Nephron progenitor cell (in vitro differentiated cells): ENCODE results near the gene KIF16B.
"Not testable (repeated sequence)": the region's sequence is repeated elsewhere in the genome, so short reads cannot be mapped to it uniquely, and the experiment has no call there.

Source experiments
- DNase-seq: peaks from one replicate; pipeline ENCODE4 v3.0.0; 2021
- H3K27ac Mint-ChIP-seq: 2 replicates; pipeline ENCODE4 v1.8.0; 2021; ENCODE audit warnings: mild to moderate bottlenecking, moderate library complexity, mixed read lengths
- H3K27me3 Mint-ChIP-seq: 2 replicates; pipeline ENCODE4 v1.8.0; 2021; ENCODE audit warnings: mild to moderate bottlenecking, low read depth, mixed read lengths; ENCODE audit not compliant: poor library complexity
- H3K36me3 Mint-ChIP-seq: 2 replicates; pipeline ENCODE4 v1.8.0; 2021; ENCODE audit warnings: low read depth, mixed read lengths
- H3K4me1 Mint-ChIP-seq: 2 replicates; pipeline ENCODE4 v1.8.0; 2021; ENCODE audit warnings: mixed read lengths
- H3K4me3 Mint-ChIP-seq: 2 replicates; pipeline ENCODE4 v1.8.0; 2021; ENCODE audit warnings: mild to moderate bottlenecking, moderate library complexity, mixed read lengths
- H3K9me3 Mint-ChIP-seq: 2 replicates; pipeline ENCODE4 v1.8.0; 2021; ENCODE audit warnings: mild to moderate bottlenecking, moderate library complexity, mixed read lengths
- CTCF ChIP-seq: fragments of 200-600 bp; sonication (generic); IDR thresholded peaks from 2 replicates; pipeline ENCODE4 v1.5.0; 2021; ENCODE audit warnings: antibody characterized with exemption

Gene KIF16B

GRCh38 chr20:16520154-16520553 is 53.1 kb downstream of the KIF16B start:
- no peak for TF ChIP-seq CTCF
- Mint-ChIP-seq H3K27ac (no peak overlapping the region), H3K4me3 (no peak overlapping the region), H3K27me3 (no peaks in the 10 kb centered on the region), H3K4me1 (peaks cover 30% of the 10 kb centered on the region), H3K9me3 (peaks cover 29% of the 10 kb centered on the region), H3K36me3 (peaks cover 47% of the 10 kb centered on the region)
- no peak for DNase-seq

- Mint-ChIP-seq H3K36me3 (peaks cover 42% of the 10 kb centered on the region), H3K4me1 (peaks cover 30% of the 10 kb centered on the region), H3K9me3 (peaks cover 27% of the 10 kb centered on the region)
- not testable (repeated sequence) for H3K4me3 Mint-ChIP-seq, H3K27ac Mint-ChIP-seq, H3K27me3 Mint-ChIP-seq, DNase-seq
These were observed 53.6 kb downstream of the KIF16B start for GRCh38 chr20:16519673-16520072.

- H3K9me3 Mint-ChIP-seq: peaks cover 18% of the 10 kb centered on the region
- DNase-seq: no peak
- H3K27ac Mint-ChIP-seq: no peak overlapping the region
- TF ChIP-seq CTCF: no peak
- H3K4me3 Mint-ChIP-seq: no peak overlapping the region
- H3K27me3 Mint-ChIP-seq: no peaks in the 10 kb centered on the region
- H3K4me1 Mint-ChIP-seq: peaks cover 30% of the 10 kb centered on the region
- peaks cover 40% of the 10 kb centered on the region for H3K36me3 Mint-ChIP-seq
These were observed 54.5 kb downstream of the KIF16B start for GRCh38 chr20:16518784-16519084.

GRCh38 chr20:16517946-16518783 is 55.1 kb downstream of the KIF16B start:
- Mint-ChIP-seq H3K27ac (no peak overlapping the region), H3K36me3 (peaks cover 36% of the 10 kb centered on the region), H3K4me3 (no peak overlapping the region), H3K9me3 (peaks cover 12% of the 10 kb centered on the region), H3K27me3 (no peaks in the 10 kb centered on the region), H3K4me1 (peaks cover 30% of the 10 kb centered on the region)
- peak; percentile 43 for DNase-seq
- peak; percentile 57 for TF ChIP-seq CTCF

- no peak for DNase-seq
- Mint-ChIP-seq H3K9me3 (no peaks in the 10 kb centered on the region), H3K36me3 (peaks cover 23% of the 10 kb centered on the region), H3K27ac (no peak overlapping the region), H3K4me3 (no peak overlapping the region), H3K27me3 (no peaks in the 10 kb centered on the region), H3K4me1 (peaks cover 30% of the 10 kb centered on the region)
- TF ChIP-seq CTCF: no peak
These were observed 56.5 kb downstream of the KIF16B start for GRCh38 chr20:16516794-16517193.

- TF ChIP-seq CTCF: no peak
- DNase-seq: no peak
- Mint-ChIP-seq H3K4me1 (peaks cover 20% of the 10 kb centered on the region), H3K4me3 (no peak overlapping the region), H3K27me3 (no peaks in the 10 kb centered on the region), H3K36me3 (peaks cover 20% of the 10 kb centered on the region), H3K27ac (no peak overlapping the region), H3K9me3 (no peaks in the 10 kb centered on the region)
These were observed 58.2 kb downstream of the KIF16B start for GRCh38 chr20:16515046-16515445.
